ENCODE results near the gene SPINDOC. TPM values are rescaled to one million over a fixed set of nuclear protein-coding genes. Genes with fewer than 3 reads are reported as not detected.

SPINDOC gene
- total and polyA plus RNA-seq, 9 of the 15 experiments (the other 6 are each of a cell fraction or from before 2014, with no cell fraction given) = 0.70 to 36.3 (median 19.6) TPM

DNA sequence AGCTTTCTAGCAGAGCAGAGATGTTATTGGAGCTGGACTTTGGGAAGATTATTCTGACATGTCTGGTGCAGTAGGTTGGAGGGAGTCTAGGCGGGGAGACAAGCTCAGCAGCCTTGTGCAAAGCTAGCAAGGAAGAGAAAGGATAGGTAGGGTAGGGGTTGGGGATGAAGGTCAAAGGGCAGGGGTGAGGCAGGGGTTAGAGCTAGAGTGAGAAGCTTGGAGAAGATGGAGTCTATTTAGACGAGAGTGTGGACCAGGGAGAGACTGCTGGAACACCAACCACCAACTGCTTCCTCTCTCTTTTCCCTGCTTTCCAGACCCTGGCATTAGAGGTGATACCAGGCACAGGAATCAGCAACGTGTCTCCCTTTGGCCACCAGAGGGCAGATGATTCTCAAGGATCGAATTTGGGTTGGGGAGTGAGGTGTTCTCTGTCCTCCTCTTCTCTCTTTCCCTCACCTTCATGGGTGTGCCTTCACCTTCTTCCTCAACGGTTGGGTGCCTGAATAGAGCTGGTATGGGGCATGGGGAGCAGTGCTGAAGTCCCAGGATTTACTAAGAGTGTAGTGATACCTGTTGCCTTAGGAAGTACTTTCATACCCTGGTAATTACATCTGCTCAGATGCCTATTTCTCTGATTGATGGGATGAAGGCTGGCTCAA lies 23.9 kb downstream of the SPINDOC start (continued):
- TF ChIP-seq KAT2B (IDR thresholded peaks at IDR 0.05; ENCODE audit: low read depth, low read length) (no peak), SRSF7 (optimal IDR thresholded peaks at IDR 0.05; ENCODE audit: low read depth, low read length) (no peak), MIER1 (IDR thresholded peaks at IDR 0.05; ENCODE audit: low read depth) (0 out of 2 replicates have a peak, but pooled peaks have one; percentile 60), ZNF253 (CRISPR knock-in tag; conservative IDR thresholded peaks at IDR 0.05) (no peak), RBBP5 (IDR thresholded peaks at IDR 0.05; ENCODE audit: borderline replicate concordance, insufficient read depth, low read length, poor library complexity, severe bottlenecking) (no peak), RB1 (IDR thresholded peaks at IDR 0.05; ENCODE audit: low read depth) (0 out of 2 replicates have a peak, but pooled peaks have one; percentile 23), TCF7L2 (IDR thresholded peaks at IDR 0.05; ENCODE audit: low read depth, low read length) (no peak), ZNF586 (CRISPR knock-in tag; conservative IDR thresholded peaks at IDR 0.05) (no peak), HCFC1 (IDR thresholded peaks at IDR 0.05; ENCODE audit: low read depth, low read length) (0 out of 2 replicates have a peak, but pooled peaks have one; percentile 21), LCOR (CRISPR knock-in tag; IDR thresholded peaks at IDR 0.05) (peak; percentile 78; the same call in 1 of the 2 replicates), NR2C1 (IDR thresholded peaks at IDR 0.05) (peak; percentile 80), NR2C1 (tag; IDR thresholded peaks at IDR 0.05) (peak; percentile 72), KLF6 (CRISPR knock-in tag; IDR thresholded peaks at IDR 0.05; ENCODE audit: borderline replicate concordance) (0 out of 2 replicates have a peak, but pooled peaks have one; percentile 49), CTBP1 (IDR thresholded peaks at IDR 0.05; ENCODE audit: borderline replicate concordance) (peak; percentile 61), TEAD1 (CRISPR knock-in tag; IDR thresholded peaks at IDR 0.05) (no peak), STAT5B (CRISPR knock-in tag; IDR thresholded peaks at IDR 0.05) (no peak), NR2C2 (CRISPR knock-in tag; IDR thresholded peaks at IDR 0.05) (peak; percentile 72; the same call in 1 of the 2 replicates), NR2C2 (tag; IDR thresholded peaks at IDR 0.05) (peak; percentile 66), ATF6 (CRISPR knock-in tag; IDR thresholded peaks at IDR 0.05) (no peak), TCFL5 (CRISPR knock-in tag; conservative IDR thresholded peaks at IDR 0.05) (no peak)
- TF ChIP-seq, protein P1, sequence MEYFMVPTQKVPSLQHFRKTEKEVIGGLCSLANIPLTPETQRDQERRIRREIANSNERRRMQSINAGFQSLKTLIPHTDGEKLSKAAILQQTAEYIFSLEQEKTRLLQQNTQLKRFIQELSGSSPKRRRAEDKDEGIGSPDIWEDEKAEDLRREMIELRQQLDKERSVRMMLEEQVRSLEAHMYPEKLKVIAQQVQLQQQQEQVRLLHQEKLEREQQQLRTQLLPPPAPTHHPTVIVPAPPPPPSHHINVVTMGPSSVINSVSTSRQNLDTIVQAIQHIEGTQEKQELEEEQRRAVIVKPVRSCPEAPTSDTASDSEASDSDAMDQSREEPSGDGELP (CRISPR knock-in tag; IDR thresholded peaks at IDR 0.05; ENCODE audit: borderline replicate concordance) = 0 out of 2 replicates have a peak, but pooled peaks have one; percentile 11

Data from K562 (cell line).